ENCODE measurements around the gene SLC26A1.
A peak's percentile ranks its signal among the peaks of the same experiment; 100 is the strongest.

The SLC26A1 gene

DNA sequence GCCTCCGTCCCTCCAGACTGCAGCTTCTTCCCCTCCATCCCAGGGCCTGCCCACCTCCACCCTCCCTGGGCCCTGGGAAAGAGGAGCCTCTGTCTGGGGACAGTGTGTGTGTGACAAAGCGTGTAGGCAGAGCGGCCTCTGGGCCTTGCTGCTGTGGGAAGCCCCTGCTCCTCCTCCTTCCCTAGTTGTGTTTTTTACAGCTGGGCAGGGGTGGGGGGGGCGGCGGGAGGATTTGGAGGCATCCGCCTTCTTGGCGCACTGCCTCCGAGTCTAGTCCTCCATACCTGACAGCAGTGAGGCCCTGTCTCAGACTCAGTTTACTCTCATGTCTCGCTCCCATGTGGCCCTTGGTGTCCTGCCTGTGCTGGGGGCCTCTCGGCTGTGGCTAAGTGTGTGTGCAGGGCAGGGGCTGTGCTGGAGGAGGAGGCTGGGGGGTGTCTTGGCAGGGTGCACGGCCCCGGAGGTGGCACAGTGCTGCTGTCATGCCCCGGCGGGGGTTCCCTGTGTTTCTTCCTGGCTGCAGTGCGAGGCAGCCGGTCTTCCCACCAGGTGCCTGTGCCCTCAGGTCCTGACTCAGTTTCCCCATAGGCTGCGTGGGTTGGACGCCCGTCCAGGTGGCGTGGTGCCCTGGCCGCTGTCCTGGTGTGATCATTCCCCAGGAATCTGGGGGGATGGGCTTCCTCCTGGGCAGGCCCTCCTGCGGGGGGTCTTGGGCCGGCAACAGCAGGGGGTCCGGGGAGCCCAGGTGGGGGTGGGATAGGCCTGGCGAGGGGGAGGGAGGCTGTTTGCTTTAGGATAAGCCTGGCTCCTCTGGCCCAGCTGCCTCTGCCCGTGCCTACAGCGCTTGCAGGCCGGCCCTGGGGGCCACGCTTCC is 25.2 kb upstream of the SLC26A1 start:
- no peak overlapping the region for H3K4me3 ChIP-seq
- H3K27ac ChIP-seq = peak overlapping the region in 1 of 11 experiments; percentile 23; a peak in 1 of 22 replicates
- peak overlapping the region in 8 of 11 experiments; percentile 19 to 68 (median 52); a peak in 11 of 22 replicates for H3K9ac ChIP-seq
- H3K9me3 ChIP-seq (replicated peaks in 1 of 11) = no peaks in the 10 kb centered on the region
- no peak for TF ChIP-seq Cebpa-rat (IDR thresholded peaks at IDR 0.05)
- peaks cover 0 to 6% (median 0%) of the 10 kb centered on the region in 11 experiments; a peak in 2 of 22 replicates for H3K27me3 ChIP-seq
- H3K4me2 ChIP-seq = peak overlapping the region; percentile 72 to 98 (median 95)
- H3K36me3 ChIP-seq = peaks cover 0 to 28% (median 10%) of the 10 kb centered on the region in 11 experiments; a peak in 11 of 22 replicates
- H4K20me1 ChIP-seq = peaks cover 5 to 94% (median 93%) of the 10 kb centered on the region in 11 experiments; a peak in 20 of 22 replicates
- H3K4me1 ChIP-seq = peaks cover 88 to 93% (median 90%) of the 10 kb centered on the region in 10 experiments

DNA sequence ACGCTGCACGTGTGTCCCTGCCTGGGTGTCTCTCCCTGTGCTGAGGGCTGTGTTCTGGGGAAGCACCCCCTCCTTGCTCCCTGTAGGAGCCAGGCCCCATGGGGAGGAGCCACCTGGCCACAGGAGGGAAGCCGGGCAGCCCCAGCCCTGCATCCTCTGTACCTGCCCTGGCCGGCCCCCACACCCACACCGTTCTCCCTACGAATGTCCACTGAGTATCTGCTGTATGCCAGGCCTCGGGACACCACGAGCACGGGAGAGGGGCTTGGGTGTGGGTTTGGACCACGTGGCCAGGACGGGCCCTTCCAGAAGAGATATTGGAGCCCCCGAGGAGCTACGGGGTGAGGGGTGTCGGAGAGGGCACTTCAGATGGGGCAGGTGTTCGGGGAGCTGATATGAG is 24.5 kb upstream of the SLC26A1 start:
- H3K4me2 ChIP-seq = peak overlapping the region; percentile 72 to 98 (median 95)
- no peak for TF ChIP-seq Cebpa-rat (IDR thresholded peaks at IDR 0.05)

DNA sequence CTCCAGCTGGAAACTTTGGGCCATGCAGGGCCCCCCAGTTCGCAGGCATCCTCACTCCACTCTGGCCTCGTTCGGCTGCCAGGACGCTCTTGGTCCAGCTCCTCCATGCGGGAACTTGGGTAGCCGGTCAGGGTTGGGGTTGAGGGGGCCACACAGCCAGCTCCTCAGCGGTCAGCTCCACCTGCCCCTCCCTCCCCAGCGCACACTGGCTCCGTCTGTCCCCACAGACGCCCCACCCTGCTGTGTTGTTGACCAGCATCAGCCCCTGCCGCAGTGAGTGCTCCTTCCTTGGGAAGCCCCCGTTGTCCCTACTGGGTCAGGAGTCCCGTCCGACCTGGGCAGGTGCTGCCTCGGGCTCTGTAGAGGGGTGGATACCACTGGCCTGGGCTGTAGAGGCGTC is 24.0 kb upstream of the SLC26A1 start:
- H3K4me3 ChIP-seq = no peak overlapping the region; a peak in 1 of 20 replicates
- peaks cover 0 to 6% (median 0%) of the 10 kb centered on the region in 11 experiments; a peak in 2 of 22 replicates for H3K27me3 ChIP-seq
- peak overlapping the region in 6 of 11 experiments; percentile 17 to 68 (median 54); a peak in 9 of 22 replicates for H3K9ac ChIP-seq
- H3K27ac ChIP-seq = no peak overlapping the region
- H3K4me2 ChIP-seq = peak overlapping the region; percentile 72 to 98 (median 95); a peak in 21 of 22 replicates
- TF ChIP-seq Cebpa-rat (IDR thresholded peaks at IDR 0.05) = no peak
- H3K9me3 ChIP-seq (replicated peaks in 1 of 11) = no peaks in the 10 kb centered on the region
- peaks cover 0 to 24% (median 11%) of the 10 kb centered on the region in 11 experiments; a peak in 11 of 22 replicates for H3K36me3 ChIP-seq
- peaks cover 90 to 94% (median 93%) of the 10 kb centered on the region in 10 experiments for H3K4me1 ChIP-seq
- H4K20me1 ChIP-seq = peaks cover 5 to 94% (median 92%) of the 10 kb centered on the region in 11 experiments; a peak in 20 of 22 replicates

More for the DNA sequence above, 24.5 kb upstream of the SLC26A1 start:
- H3K9ac ChIP-seq = peak overlapping the region in 8 of 11 experiments; percentile 17 to 68 (median 37); a peak in 12 of 22 replicates
- peaks cover 5 to 94% (median 93%) of the 10 kb centered on the region in 11 experiments; a peak in 20 of 22 replicates for H4K20me1 ChIP-seq
- no peak overlapping the region; a peak in 1 of 20 replicates for H3K4me3 ChIP-seq
- no peaks in the 10 kb centered on the region for H3K9me3 ChIP-seq (replicated peaks in 1 of 11)
- H3K27ac ChIP-seq = peak overlapping the region in 1 of 11 experiments; percentile 23; a peak in 1 of 22 replicates
- peaks cover 0 to 6% (median 0%) of the 10 kb centered on the region in 11 experiments; a peak in 2 of 22 replicates for H3K27me3 ChIP-seq
- H3K36me3 ChIP-seq = peaks cover 0 to 29% (median 13%) of the 10 kb centered on the region in 11 experiments; a peak in 11 of 22 replicates
- peaks cover 92 to 94% (median 93%) of the 10 kb centered on the region in 10 experiments for H3K4me1 ChIP-seq

- peaks cover 0 to 21% (median 11%) of the 10 kb centered on the region in 11 experiments; a peak in 10 of 22 replicates for H3K36me3 ChIP-seq
- H3K27ac ChIP-seq = peak overlapping the region in 3 of 11 experiments; percentile 0 to 40 (median 12); a peak in 3 of 22 replicates
- peaks cover 5 to 88% (median 83%) of the 10 kb centered on the region in 11 experiments; a peak in 20 of 22 replicates for H4K20me1 ChIP-seq
- TF ChIP-seq Cebpa-rat (IDR thresholded peaks at IDR 0.05) = no peak
- peak overlapping the region; percentile 89 to 98 (median 95) for H3K4me2 ChIP-seq
- peak overlapping the region in 9 of 11 experiments; percentile 18 to 61 (median 34); a peak in 13 of 22 replicates for H3K9ac ChIP-seq
- H3K4me1 ChIP-seq = peaks cover 81 to 86% (median 85%) of the 10 kb centered on the region in 10 experiments
- H3K27me3 ChIP-seq = peaks cover 4 to 9% (median 5%) of the 10 kb centered on the region in 11 experiments; a peak in 21 of 22 replicates
- H3K9me3 ChIP-seq (replicated peaks in 1 of 11) = no peaks in the 10 kb centered on the region
- H3K4me3 ChIP-seq = peak overlapping the region in 1 of 10 experiments; percentile 11; a peak in 2 of 20 replicates
Measured at GRCh38 chr4:1015746-1016145, 22.5 kb upstream of the SLC26A1 start.

GRCh38 chr4:1015179-1015578 is 22.0 kb upstream of the SLC26A1 start:
- H3K9ac ChIP-seq = peak overlapping the region in 6 of 11 experiments; percentile 18 to 61 (median 56); a peak in 9 of 22 replicates
- H3K27me3 ChIP-seq = peaks cover 10 to 15% (median 10%) of the 10 kb centered on the region in 11 experiments; a peak in 21 of 22 replicates
- peak overlapping the region; percentile 89 to 98 (median 95) for H3K4me2 ChIP-seq

DNA sequence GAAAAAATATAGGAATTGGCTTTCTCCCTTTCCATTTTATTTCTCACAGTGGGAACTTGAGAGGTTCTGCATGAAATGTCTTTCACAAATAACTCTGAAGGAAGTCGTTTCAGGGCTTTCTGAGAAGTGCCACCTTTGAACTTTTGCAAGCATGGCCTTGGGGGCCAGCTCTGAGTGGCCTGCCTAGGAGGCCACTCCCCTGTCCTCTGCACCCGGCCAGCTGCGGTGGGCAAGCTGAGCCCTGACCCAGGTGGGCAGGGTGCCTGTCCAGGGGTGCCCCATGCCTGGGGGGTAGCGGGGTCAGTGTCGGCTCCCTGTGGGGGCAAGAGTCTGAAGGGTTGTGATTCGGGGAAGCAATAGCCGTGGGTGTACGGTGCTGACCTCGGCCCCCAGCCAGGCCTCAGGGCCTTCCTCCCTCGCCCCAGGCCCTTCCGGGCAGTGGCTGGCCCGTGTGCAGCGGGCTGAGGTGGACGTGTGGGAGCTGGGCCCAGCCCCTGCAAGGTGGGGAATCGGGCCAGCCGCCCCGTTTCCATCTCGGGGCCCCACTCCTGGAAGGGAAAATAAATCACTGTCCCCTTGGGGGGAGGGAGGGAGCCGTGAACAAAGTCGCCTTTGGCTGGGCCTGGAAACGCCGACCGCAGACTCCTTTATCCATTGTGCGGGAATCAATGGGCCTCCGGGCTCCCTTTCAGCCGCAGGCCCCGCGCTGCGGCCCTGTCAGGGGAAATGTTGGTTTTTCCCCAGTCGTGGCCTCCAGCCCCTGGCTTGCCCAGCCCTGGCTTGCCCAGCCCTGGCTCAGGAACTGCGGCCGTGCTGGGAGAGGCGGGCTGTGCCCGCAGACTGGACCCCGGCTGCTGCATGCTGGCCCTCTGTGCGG is 21.3 kb upstream of the SLC26A1 start:
- peaks cover 82 to 87% (median 86%) of the 10 kb centered on the region in 10 experiments for H3K4me1 ChIP-seq
- peaks cover 0 to 21% (median 11%) of the 10 kb centered on the region in 11 experiments; a peak in 10 of 22 replicates for H3K36me3 ChIP-seq
- peaks cover 5 to 89% (median 85%) of the 10 kb centered on the region in 11 experiments; a peak in 20 of 22 replicates for H4K20me1 ChIP-seq
- peak overlapping the region in 1 of 11 experiments; percentile 20; a peak in 3 of 22 replicates for H3K27ac ChIP-seq
- peaks cover 15 to 18% (median 15%) of the 10 kb centered on the region in 11 experiments; a peak in 21 of 22 replicates for H3K27me3 ChIP-seq
- TF ChIP-seq Cebpa-rat (IDR thresholded peaks at IDR 0.05) = no peak
- H3K4me2 ChIP-seq = peak overlapping the region; percentile 89 to 98 (median 95)
- H3K9me3 ChIP-seq (replicated peaks in 1 of 11) = no peaks in the 10 kb centered on the region
- H3K4me3 ChIP-seq = peak overlapping the region in 2 of 10 experiments; percentile 6 to 16; a peak in 2 of 20 replicates
- peak overlapping the region in 6 of 11 experiments; percentile 39 to 61 (median 56); a peak in 10 of 22 replicates for H3K9ac ChIP-seq

More at GRCh38 chr4:1015179-1015578, 22.0 kb upstream of the SLC26A1 start:
- Histone ChIP-seq H3K36me3 (peaks cover 0 to 21% (median 11%) of the 10 kb centered on the region in 11 experiments; a peak in 10 of 22 replicates), H4K20me1 (peaks cover 5 to 91% (median 88%) of the 10 kb centered on the region in 11 experiments; a peak in 20 of 22 replicates), H3K27ac (peak overlapping the region in 1 of 11 experiments; percentile 40; a peak in 2 of 22 replicates), H3K4me3 (no peak overlapping the region; a peak in 2 of 20 replicates), H3K4me1 (peaks cover 86 to 90% (median 88%) of the 10 kb centered on the region in 10 experiments), H3K9me3 (replicated peaks in 1 of 11) (no peaks in the 10 kb centered on the region)
- TF ChIP-seq Cebpa-rat (IDR thresholded peaks at IDR 0.05) = no peak

DNA sequence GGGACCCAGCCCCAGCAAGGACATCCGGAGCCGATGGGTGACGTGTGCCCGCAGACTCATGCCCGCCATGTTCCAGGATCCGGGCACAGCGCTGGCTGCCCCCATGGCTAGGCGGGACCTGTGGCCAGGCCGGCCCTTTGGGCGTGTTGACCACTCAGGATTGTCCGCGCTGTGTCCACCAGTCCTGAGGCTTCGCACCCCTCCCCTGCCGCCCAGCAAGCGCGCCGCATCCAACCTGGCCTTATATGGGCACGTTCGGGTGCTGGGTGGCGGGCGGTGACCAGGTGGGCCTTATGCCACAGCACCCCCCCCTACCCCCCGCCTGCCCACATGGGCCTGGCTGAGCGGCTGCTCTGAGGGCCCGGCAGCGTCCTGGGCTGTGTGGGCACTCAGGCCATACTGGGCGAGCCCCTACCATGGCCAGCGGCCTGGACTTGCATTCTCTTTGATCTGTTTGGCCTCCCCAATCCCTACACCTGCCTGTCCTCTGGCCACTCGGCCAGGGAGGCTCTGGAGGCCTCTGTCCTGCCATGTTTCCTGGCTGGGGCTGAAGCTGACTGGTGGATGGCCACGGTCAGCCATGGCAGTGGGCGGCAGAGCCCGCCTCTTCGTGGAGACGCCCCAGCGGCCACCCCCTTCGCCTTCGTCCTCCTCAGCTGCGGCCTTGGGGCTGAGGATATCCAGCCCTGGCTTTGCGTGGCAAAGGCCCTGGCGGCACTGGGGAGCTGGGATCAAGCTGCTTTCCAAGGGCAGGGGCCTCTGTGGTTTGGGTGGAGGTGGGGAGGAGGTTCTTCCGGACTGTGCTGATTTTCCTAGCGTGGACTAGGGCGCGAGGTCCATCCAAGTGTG is 20.2 kb upstream of the SLC26A1 start:
- Histone ChIP-seq H3K27me3 (peaks cover 24 to 27% (median 25%) of the 10 kb centered on the region in 11 experiments), H4K20me1 (peaks cover 5 to 85% (median 76%) of the 10 kb centered on the region in 11 experiments; a peak in 20 of 22 replicates), H3K9me3 (replicated peaks in 1 of 11) (no peaks in the 10 kb centered on the region), H3K4me3 (peak overlapping the region in 7 of 10 experiments; percentile 61 to 79 (median 70); a peak in 8 of 20 replicates), H3K4me1 (peaks cover 79 to 85% (median 84%) of the 10 kb centered on the region in 10 experiments), H3K27ac (no peak overlapping the region; a peak in 1 of 22 replicates), H3K36me3 (peaks cover 0 to 21% (median 11%) of the 10 kb centered on the region in 11 experiments; a peak in 10 of 22 replicates), H3K9ac (peak overlapping the region in 8 of 11 experiments; percentile 48 to 89 (median 80); a peak in 11 of 22 replicates), H3K4me2 (peak overlapping the region; percentile 89 to 98 (median 95))
- TF ChIP-seq Cebpa-rat (IDR thresholded peaks at IDR 0.05) = no peak

All from BLaER1 treated with 17β-estradiol and CSF1 and Interleukin-3, amounts not matched to agents 10 nM and 100 nM (cell line).